SK-N-MC (cell line): ENCODE results near the gene CYFIP1.

Source experiments
- DNase-seq: peaks from one replicate; pipeline ENCODE4 v3.0.0-alpha.2; 2011; ENCODE audit warnings: low read depth, low spot score
- H3K27ac ChIP-seq: fragments of 200-600 bp; sonication (generic); 2 replicates; pipeline ENCODE4 v1.5.1; 2016; ENCODE audit warnings: mixed run types
- H3K36me3 ChIP-seq: fragments of 200-600 bp; sonication (generic); 2 replicates; pipeline ENCODE4 v1.6.1; 2017; ENCODE audit warnings: antibody characterized with exemption, low read length, mixed read lengths; ENCODE audit not compliant: insufficient read depth
- H3K4me3 ChIP-seq: fragments of 200-600 bp; sonication (generic); 2 replicates; pipeline ENCODE4 v1.5.1; 2016
- H3K9ac ChIP-seq: fragments of 200-600 bp; sonication (generic); 2 replicates; pipeline ENCODE4 v1.8.0; 2017; ENCODE audit warnings: mixed run types, mixed read lengths; ENCODE audit not compliant: insufficient read length
- H3K9me3 ChIP-seq: fragments of 200-600 bp; sonication (generic); 2 replicates; pipeline ENCODE4 v1.6.1; 2017; ENCODE audit warnings: low read depth, mild to moderate bottlenecking, antibody characterized with exemption, low read length, moderate library complexity, mixed read lengths
- EZH2 ChIP-seq: fragments of 200-600 bp; sonication (generic); IDR thresholded peaks from one replicate; pipeline ENCODE4 v1.6.1; 2017; ENCODE audit warnings: antibody characterized with exemption
- FOXP2 ChIP-seq: optimal IDR thresholded peaks from 2 replicates; pipeline ENCODE3; 2011; ENCODE audit warnings: mild to moderate bottlenecking, moderate library complexity; ENCODE audit not compliant: insufficient read depth; ENCODE audit errors: extremely low read length, control extremely low read depth
- POLR2AphosphoS5 ChIP-seq: IDR thresholded peaks from 2 replicates; pipeline ENCODE4 v1.6.1; 2012; ENCODE audit warnings: mild to moderate bottlenecking, low read depth, low read length, borderline replicate concordance

CYFIP1 gene

GRCh38 chr15:22902981-22903380 is 77.2 kb downstream of the CYFIP1 start:
- no peak for TF ChIP-seq EZH2
- TF ChIP-seq POLR2AphosphoS5 = no peak
- TF ChIP-seq FOXP2 = no peak
- H3K9ac ChIP-seq = no peak overlapping the region
- no peak overlapping the region for H3K4me3 ChIP-seq
- H3K27ac ChIP-seq = no peak overlapping the region
- no peak for DNase-seq
- no peaks in the 10 kb centered on the region for H3K9me3 ChIP-seq
- H3K36me3 ChIP-seq = peaks cover 15% of the 10 kb centered on the region; the same call in 1 of the 2 replicates

DNA sequence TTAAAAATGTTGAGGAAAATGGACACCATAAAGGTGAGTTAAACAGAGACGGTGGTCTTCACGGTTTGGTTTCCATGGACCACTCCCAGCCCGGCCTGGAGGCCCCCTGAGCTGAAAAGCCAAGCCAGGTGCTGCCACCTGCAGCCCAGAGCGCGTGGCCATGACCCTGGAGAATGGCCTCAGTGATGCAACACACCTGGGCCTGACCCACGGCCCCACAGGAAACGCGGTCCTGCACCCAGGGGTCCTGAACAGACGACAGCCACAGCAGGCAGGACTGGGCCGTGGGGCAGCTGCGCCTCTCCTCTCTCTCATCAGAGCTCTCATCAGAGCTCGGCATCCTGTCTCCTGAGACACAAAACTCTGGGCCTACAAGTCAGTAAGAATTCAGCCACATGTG is 77.6 kb downstream of the CYFIP1 start:
- H3K9me3 ChIP-seq = no peaks in the 10 kb centered on the region
- H3K4me3 ChIP-seq = no peak overlapping the region
- H3K36me3 ChIP-seq = peaks cover 15% of the 10 kb centered on the region; the same call in 1 of the 2 replicates
- DNase-seq = no peak
- H3K9ac ChIP-seq = no peak overlapping the region
- H3K27ac ChIP-seq = no peak overlapping the region
- no peak for TF ChIP-seq POLR2AphosphoS5
- no peak for TF ChIP-seq FOXP2
- TF ChIP-seq EZH2 = no peak

GRCh38 chr15:22902046-22902445 is 78.1 kb downstream of the CYFIP1 start:
- Histone ChIP-seq H3K36me3 (peaks cover 15% of the 10 kb centered on the region; the same call in 1 of the 2 replicates), H3K9me3 (no peaks in the 10 kb centered on the region), H3K9ac (no peak overlapping the region), H3K27ac (no peak overlapping the region), H3K4me3 (no peak overlapping the region)
- DNase-seq = no peak
- TF ChIP-seq FOXP2 = no peak
- no peak for TF ChIP-seq EZH2
- TF ChIP-seq POLR2AphosphoS5 = no peak

- Histone ChIP-seq H3K4me3 (no peak overlapping the region), H3K9me3 (no peaks in the 10 kb centered on the region), H3K27ac (no peak overlapping the region), H3K36me3 (peaks cover 10% of the 10 kb centered on the region; the same call in 1 of the 2 replicates), H3K9ac (no peak overlapping the region)
- TF ChIP-seq FOXP2 (no peak), POLR2AphosphoS5 (no peak), EZH2 (no peak)
- DNase-seq = no peak
Measured at GRCh38 chr15:22895465-22896190, 84.5 kb downstream of the CYFIP1 start.

DNA sequence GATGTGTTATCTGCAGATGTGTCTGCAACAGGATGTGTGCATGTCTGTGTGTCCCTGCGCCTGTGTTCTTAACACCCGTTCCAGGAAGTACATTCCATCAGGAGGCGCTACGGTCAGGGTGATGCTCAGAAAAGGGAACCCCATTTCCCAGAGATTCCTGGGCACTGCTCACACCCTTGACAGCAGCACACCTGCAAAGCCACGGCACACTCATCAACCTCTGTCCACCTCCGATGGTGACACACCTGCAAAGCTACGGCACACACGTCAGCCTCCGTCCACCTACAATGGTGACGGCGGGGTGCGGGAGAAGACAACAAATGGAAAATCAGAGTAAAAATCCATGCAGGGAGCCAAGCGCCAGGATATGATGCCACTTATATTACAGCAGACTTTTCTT is 86.3 kb downstream of the CYFIP1 start:
- Histone ChIP-seq H3K9me3 (no peaks in the 10 kb centered on the region), H3K36me3 (peaks cover 3% of the 10 kb centered on the region; the same call in 1 of the 2 replicates), H3K9ac (no peak overlapping the region), H3K4me3 (no peak overlapping the region), H3K27ac (no peak overlapping the region)
- no peak for DNase-seq
- TF ChIP-seq POLR2AphosphoS5 (no peak), FOXP2 (no peak), EZH2 (no peak)

DNA sequence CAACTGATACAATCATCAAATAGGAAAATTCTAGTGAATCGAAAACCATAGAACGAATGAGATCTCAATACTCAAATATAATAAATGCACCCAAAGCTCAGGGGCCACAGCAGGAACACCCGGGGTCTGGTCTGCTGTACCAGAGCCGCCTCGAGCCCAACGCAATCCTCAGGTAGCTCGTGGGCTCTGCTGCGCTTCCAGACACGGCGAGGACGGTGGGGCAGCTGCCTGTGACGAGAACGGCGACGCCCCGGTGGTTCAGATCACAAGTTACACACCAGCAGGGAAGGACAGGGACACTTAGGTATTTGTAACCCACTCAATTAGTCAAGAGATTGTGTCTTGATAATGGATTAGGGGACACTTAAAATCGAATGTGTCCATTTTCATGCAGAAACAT is 87.1 kb downstream of the CYFIP1 start:
- TF ChIP-seq FOXP2 (no peak), POLR2AphosphoS5 (no peak)
- Histone ChIP-seq H3K4me3 (no peak overlapping the region), H3K36me3 (peaks cover 3% of the 10 kb centered on the region), H3K9me3 (no peaks in the 10 kb centered on the region), H3K27ac (no peak overlapping the region), H3K9ac (no peak overlapping the region)
- no peak for DNase-seq

DNA sequence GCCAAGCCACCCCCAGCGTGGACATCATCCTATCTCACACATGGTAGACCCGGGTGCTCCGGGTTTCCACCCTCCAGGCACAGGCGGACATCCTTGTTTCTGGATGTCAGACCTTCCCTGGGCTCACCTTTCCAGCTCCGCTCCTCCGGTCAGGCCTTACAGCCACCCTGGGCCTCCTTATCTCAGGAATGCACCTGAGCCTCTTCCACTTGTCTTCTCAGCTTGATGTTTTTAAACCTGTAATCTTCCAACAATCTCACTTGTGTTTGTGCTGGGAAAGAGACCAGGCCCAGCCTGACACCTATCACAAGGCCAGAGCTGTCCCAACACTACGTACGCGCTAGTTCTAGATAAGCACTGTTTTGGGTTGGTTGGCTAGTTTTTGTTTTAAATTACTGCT is 87.8 kb downstream of the CYFIP1 start:
- Histone ChIP-seq H3K9ac (no peak overlapping the region), H3K27ac (no peak overlapping the region), H3K9me3 (no peaks in the 10 kb centered on the region), H3K4me3 (no peak overlapping the region), H3K36me3 (peaks cover 6% of the 10 kb centered on the region)
- DNase-seq = no peak
- TF ChIP-seq POLR2AphosphoS5 (no peak), EZH2 (no peak), FOXP2 (no peak)

- no peak overlapping the region for H3K9ac ChIP-seq
- peaks cover 6% of the 10 kb centered on the region for H3K36me3 ChIP-seq
- DNase-seq = no peak
- H3K9me3 ChIP-seq = no peaks in the 10 kb centered on the region
- TF ChIP-seq FOXP2 = no peak
- no peak for TF ChIP-seq POLR2AphosphoS5
- TF ChIP-seq EZH2 = no peak
- H3K27ac ChIP-seq = no peak overlapping the region
- no peak overlapping the region for H3K4me3 ChIP-seq
Measured at GRCh38 chr15:22891426-22892210, 88.5 kb downstream of the CYFIP1 start.

DNA sequence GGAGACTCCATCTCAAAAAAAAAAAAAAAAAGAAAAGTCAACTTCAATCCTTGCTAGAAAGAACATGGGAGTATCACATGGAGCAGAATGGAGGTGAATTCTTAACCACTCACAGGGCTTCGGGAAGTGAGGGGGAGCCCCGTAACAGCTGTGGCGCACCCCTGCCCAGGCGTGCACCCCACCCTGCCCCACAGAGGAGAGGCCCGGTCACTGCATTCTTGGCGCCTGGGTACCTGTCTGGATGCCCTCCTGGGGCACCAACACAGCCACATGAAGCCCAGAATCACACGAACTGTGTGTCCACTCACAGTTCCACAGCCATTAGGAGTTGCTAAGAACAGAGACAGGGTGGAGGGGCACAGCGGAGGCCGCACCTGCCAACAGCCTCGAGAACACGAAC is 89.9 kb downstream of the CYFIP1 start:
- Histone ChIP-seq H3K36me3 (peaks cover 6% of the 10 kb centered on the region), H3K4me3 (no peak overlapping the region), H3K9ac (no peak overlapping the region), H3K9me3 (no peaks in the 10 kb centered on the region), H3K27ac (no peak overlapping the region)
- DNase-seq = no peak
- TF ChIP-seq EZH2 = no peak
